Stimulated activated CD8-positive, alpha-beta memory T cell treated with anti-CD3 and anti-CD28 coated beads, Interleukin-15, amount 100 ng/mL, for 24 hours (primary cell): ENCODE measurements around the gene MED6.

Experiments used
- DNase-seq: peaks from one replicate; pipeline ENCODE4 v3.0.0-alpha.2; 2020; ENCODE audit warnings: low read depth

Gene MED6

DNA sequence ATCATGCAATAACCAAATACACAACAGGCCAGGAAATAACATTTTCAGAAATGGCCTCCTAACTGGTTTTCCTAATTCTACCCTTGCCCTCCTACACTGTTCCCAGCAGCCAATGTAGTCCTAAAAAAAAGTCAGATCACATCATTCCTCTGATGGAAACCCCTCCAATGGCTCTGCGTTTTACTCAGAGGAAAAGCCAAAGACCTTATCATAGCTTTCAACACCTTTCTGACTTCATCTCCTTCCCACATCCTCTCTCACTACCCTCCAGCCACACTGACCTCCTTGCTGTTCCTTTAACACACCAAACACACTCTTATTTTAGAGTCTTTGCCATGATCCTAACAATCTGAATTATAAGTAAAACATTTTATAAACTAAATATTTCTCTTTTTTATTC lies 1.1 kb downstream of the MED6 start:
- no peak for DNase-seq

DNA sequence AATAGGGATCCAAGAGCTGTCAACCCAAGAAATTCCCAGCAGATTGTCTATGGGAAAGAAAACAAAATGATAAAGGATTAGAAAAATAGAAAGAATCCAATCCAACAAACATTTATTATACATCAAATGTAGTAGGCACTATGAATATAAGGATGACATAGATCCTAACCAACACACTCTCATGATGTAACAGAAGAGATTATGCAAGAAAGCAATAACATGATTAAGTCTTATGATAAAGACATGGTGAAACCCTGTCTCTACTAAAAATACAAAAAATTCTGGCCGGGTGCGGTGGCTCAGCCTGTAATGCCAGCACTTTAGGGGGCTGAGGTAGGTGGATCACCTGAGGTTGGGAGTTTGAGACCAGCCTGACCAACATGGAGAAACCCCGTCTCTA lies 2.7 kb downstream of the MED6 start:
- DNase-seq: no peak

GRCh38 chr14:70595443-70596185 lies 4.8 kb downstream of the MED6 start:
- DNase-seq: no peak

GRCh38 chr14:70594461-70594860 lies 6.0 kb downstream of the MED6 start:
- DNase-seq: no peak

GRCh38 chr14:70585231-70585630 lies 15.2 kb downstream of the MED6 start:
- DNase-seq: no peak

- no peak for DNase-seq
Measured at GRCh38 chr14:70576891-70577290, 23.6 kb downstream of the MED6 start.

- DNase-seq: no peak
Measured at GRCh38 chr14:70573050-70573449, 27.4 kb downstream of the MED6 start.

GRCh38 chr14:70571139-70571538 lies 29.3 kb downstream of the MED6 start:
- DNase-seq: no peak

DNA sequence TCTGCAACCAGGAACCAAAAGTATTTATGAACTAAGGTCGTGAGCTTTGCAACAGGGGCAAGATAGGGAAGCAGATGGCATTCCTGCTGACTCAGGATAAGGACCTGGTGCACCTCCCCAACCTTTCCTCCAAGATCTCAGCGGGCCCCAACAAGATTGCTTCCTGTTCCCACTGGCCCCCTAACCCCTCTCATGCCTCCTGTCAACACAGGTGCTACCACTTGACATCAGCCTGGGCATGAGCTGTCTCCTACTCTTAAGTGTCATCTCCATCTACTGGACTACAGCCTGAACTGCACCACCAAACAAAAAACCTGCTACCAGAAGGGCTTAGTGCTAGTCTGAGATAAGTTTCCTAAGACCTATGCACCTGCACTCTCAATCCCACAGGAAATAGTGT lies 32.7 kb downstream of the MED6 start:
- DNase-seq: no peak

DNA sequence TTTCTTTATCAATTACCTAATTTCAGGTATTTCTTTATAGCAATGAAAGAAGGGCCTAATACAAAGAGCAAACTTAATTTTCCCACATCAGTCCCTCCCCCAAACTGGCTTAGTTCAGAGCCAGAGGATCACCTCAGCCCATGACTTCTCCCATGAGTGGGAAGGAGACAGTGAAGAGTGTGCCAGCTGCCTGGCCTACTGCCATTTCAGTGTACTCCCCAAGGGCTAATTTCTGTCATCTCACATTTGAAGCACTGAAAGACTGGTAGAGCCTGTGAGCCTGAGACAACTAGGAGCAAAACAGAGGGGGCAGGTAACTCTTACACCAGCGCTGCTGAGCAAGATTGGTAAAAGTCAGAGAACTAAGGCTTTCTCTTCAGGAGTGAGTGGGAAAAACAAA lies 36.6 kb downstream of the MED6 start:
- DNase-seq: no peak

GRCh38 chr14:70563417-70563816 lies 37.0 kb downstream of the MED6 start:
- DNase-seq: no peak

- DNase-seq: no peak
Measured at GRCh38 chr14:70558356-70558755, 42.1 kb downstream of the MED6 start.

DNA sequence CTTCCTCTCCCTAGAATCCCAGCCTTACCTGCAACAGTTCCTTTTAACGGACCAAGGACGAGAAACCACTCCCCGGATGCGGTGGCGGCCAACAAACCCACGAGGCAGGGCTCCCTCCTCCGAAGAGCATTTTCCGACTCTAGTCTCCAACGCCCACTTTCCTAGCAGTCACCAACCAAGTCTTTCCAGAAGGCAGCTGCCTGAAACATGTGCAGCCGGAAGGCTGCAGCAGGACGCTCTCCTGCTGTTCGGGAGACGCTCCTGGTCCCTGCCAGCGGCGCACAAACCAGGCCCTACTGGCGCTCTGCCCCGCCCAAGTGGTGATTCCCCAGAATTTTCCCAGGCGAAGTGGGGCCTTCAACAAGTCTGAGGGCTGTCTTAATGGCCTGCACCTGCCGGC lies 44.6 kb downstream of the MED6 start:
- no peak for DNase-seq

DNA sequence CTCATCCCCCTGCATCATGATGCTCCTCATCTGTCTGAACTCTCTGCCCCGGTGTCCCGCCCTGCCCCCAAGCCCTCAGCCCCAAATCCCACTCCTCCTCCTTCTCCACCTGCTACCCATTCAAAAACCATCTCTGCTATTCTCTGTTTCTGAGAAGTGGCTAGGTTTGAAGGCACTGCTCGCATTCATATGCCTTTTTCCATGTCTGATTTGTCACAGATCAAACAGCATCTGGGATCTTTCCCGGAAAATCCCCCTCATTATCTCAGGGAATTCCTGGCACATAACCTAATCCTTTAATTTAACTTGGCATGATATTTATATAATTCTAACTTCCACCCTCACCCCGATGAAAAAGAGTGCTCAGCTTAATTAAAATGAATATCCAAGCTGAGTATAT lies 62.4 kb downstream of the MED6 start:
- DNase-seq: no peak

DNA sequence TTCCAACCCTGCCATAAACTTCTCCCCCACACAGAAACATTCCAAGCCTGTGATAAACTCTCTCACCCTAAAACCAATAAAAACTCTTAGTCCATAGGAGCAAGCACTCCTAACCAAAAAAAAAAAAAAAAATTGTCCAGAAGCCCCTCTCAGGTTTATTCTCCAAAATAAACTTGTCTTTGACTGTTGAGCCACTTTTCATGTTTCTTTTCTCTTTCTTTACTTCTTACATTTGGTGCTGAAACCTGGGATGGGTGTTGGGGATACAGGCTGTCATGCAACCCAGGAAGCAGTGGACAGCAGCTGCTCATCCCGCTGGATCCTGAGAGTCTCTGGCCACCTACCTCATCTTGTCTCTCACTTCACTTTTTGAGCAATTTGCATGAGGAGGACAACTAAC lies 63.6 kb downstream of the MED6 start:
- no peak for DNase-seq

DNA sequence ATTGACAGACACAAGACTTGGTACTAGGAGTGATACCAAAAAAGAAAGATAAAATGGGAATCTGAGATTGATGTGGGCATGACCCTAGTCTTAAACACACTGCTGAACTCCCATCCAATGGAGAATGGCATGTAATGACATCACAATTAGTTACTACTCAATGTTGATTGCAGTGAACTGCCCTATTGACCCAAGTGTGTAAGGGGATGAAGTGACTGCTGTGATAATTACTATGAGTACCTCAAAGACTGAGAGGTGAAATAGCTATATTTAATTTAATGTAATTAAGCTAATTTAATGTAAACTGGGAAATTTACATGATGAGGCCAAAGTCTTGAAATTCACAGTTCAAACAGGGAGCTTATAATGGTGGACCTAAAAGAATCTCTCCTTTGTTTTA lies 65.6 kb downstream of the MED6 start, which contains the start of gene ADAM20:
TSS of gene ADAM20 (minus strand) at position 101 of the 400 bp plus-strand sequence. CDS start 10,247 bp downstream, outside the sequence.
- no peak for DNase-seq
